ENCODE results near the gene NR3C2. TPM values are rescaled to one million over a fixed set of nuclear protein-coding genes. Genes with fewer than 3 reads are reported as not detected.
"Not testable (repeated sequence)": the region's sequence is repeated elsewhere in the genome, so short reads cannot be mapped to it uniquely, and the experiment has no call there.

NR3C2 gene
- total RNA-seq, 1 donor from 2014 or later: 11.5 TPM

GRCh38 chr4:148203056-148203898 lies 238.9 kb downstream of the NR3C2 start:
- DNase-seq (ENCODE audit: extremely low spot score, unreplicated experiment): no peak
- H3K9me3 Mint-ChIP-seq: no peaks in the 10 kb centered on the region
- peak overlapping the region; percentile 53 for H3K27ac Mint-ChIP-seq
- H3K36me3 Mint-ChIP-seq: no peaks in the 10 kb centered on the region
- no peak for TF ChIP-seq CTCF (conservative IDR thresholded peaks at IDR 0.05)
- H3K27me3 Mint-ChIP-seq: no peaks in the 10 kb centered on the region
- peak overlapping the region; percentile 13 for H3K4me3 Mint-ChIP-seq
- H3K4me1 Mint-ChIP-seq (ENCODE audit: unreplicated experiment): peaks cover 5% of the 10 kb centered on the region

DNA sequence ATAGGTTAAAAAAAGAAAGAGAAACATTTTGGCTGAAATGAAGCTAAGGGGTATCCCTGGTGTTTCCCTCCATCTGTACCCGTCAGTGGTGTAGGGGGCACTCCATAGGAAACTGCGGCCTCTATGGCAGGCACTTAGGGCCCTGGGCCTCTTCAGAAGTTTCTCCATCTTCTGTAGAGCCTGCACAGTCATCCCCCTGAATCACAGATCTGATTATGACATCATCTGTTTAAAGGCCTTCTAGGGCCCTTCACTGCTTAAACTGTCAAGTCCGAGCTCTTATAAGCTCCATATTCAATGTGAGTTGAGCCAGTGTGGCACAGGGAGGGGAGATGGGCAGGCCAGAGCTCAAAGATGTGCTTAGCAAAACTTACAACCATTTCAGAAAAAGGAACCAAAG lies 241.3 kb downstream of the NR3C2 start:
- TF ChIP-seq CTCF (conservative IDR thresholded peaks at IDR 0.05): no peak
- H3K27me3 Mint-ChIP-seq: no peaks in the 10 kb centered on the region
- no peaks in the 10 kb centered on the region for H3K36me3 Mint-ChIP-seq
- peaks cover 5% of the 10 kb centered on the region for H3K4me1 Mint-ChIP-seq (ENCODE audit: unreplicated experiment)
- no peak for DNase-seq (ENCODE audit: extremely low spot score, unreplicated experiment)
- H3K9me3 Mint-ChIP-seq: no peaks in the 10 kb centered on the region
- no peak overlapping the region for H3K4me3 Mint-ChIP-seq
- H3K27ac Mint-ChIP-seq: no peak overlapping the region

- H3K36me3 Mint-ChIP-seq: peaks cover 14% of the 10 kb centered on the region
- no peaks in the 10 kb centered on the region for H3K27me3 Mint-ChIP-seq
- H3K9me3 Mint-ChIP-seq: no peaks in the 10 kb centered on the region
- TF ChIP-seq CTCF (conservative IDR thresholded peaks at IDR 0.05): no peak
- H3K4me3 Mint-ChIP-seq: no peak overlapping the region
- H3K4me1 Mint-ChIP-seq (ENCODE audit: unreplicated experiment): no peaks in the 10 kb centered on the region
- no peak for DNase-seq (ENCODE audit: extremely low spot score, unreplicated experiment)
- no peak overlapping the region for H3K27ac Mint-ChIP-seq
Observed at GRCh38 chr4:148196164-148196563, 246.1 kb downstream of the NR3C2 start.

DNA sequence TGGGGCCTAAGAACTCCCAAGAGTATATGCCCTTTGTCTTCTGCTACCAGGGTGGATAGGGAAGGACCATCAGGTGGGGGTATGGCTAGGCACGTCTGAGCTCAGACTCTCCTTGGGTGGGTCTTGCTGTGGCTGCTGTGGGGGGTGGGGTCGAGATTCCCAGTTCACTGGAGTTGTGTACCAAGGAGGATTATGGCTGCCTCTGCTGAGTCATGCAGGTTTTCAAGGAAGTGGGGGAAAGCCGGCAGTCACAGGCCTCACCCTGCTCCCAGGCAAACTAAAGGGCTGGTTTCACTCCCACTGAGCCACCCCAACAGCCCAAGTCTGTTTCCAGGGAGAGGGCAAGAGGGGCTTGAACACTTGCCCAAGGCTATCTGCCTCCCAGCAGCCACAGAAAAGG lies 249.7 kb downstream of the NR3C2 start:
- DNase-seq (ENCODE audit: extremely low spot score, unreplicated experiment): no peak
- no peak for TF ChIP-seq CTCF (conservative IDR thresholded peaks at IDR 0.05)
- no peak overlapping the region for H3K4me3 Mint-ChIP-seq
- no peak overlapping the region for H3K27ac Mint-ChIP-seq
- H3K9me3 Mint-ChIP-seq: peaks cover 5% of the 10 kb centered on the region
- H3K4me1 Mint-ChIP-seq (ENCODE audit: unreplicated experiment): no peaks in the 10 kb centered on the region
- no peaks in the 10 kb centered on the region for H3K27me3 Mint-ChIP-seq
- peaks cover 14% of the 10 kb centered on the region for H3K36me3 Mint-ChIP-seq

GRCh38 chr4:148187454-148188222 lies 254.6 kb downstream of the NR3C2 start:
- H3K27ac Mint-ChIP-seq; H3K4me3 Mint-ChIP-seq; H3K9me3 Mint-ChIP-seq; H3K4me1 Mint-ChIP-seq (ENCODE audit: unreplicated experiment); H3K36me3 Mint-ChIP-seq; H3K27me3 Mint-ChIP-seq; DNase-seq (ENCODE audit: extremely low spot score, unreplicated experiment): not testable (repeated sequence)

- H3K27me3 Mint-ChIP-seq: no peaks in the 10 kb centered on the region
- H3K27ac Mint-ChIP-seq: no peak overlapping the region
Observed at GRCh38 chr4:148184922-148185321, 257.3 kb downstream of the NR3C2 start.

More at GRCh38 chr4:148184922-148185321, 257.3 kb downstream of the NR3C2 start:
- no peak for TF ChIP-seq CTCF (conservative IDR thresholded peaks at IDR 0.05)
- Mint-ChIP-seq H3K4me3 (no peak overlapping the region), H3K36me3 (no peaks in the 10 kb centered on the region), H3K9me3 (peaks cover 5% of the 10 kb centered on the region), H3K4me1 (ENCODE audit: unreplicated experiment) (peaks cover 4% of the 10 kb centered on the region)
- DNase-seq (ENCODE audit: extremely low spot score, unreplicated experiment): no peak

Measured in type B pancreatic cell (in vitro differentiated cells).